ENCODE data around the gene ERN2. TPM values are rescaled to one million over a fixed set of nuclear protein-coding genes. Genes with fewer than 3 reads are reported as not detected.

Gene ERN2
- total RNA-seq, 1 donor from 2014 or later = not detected

DNA sequence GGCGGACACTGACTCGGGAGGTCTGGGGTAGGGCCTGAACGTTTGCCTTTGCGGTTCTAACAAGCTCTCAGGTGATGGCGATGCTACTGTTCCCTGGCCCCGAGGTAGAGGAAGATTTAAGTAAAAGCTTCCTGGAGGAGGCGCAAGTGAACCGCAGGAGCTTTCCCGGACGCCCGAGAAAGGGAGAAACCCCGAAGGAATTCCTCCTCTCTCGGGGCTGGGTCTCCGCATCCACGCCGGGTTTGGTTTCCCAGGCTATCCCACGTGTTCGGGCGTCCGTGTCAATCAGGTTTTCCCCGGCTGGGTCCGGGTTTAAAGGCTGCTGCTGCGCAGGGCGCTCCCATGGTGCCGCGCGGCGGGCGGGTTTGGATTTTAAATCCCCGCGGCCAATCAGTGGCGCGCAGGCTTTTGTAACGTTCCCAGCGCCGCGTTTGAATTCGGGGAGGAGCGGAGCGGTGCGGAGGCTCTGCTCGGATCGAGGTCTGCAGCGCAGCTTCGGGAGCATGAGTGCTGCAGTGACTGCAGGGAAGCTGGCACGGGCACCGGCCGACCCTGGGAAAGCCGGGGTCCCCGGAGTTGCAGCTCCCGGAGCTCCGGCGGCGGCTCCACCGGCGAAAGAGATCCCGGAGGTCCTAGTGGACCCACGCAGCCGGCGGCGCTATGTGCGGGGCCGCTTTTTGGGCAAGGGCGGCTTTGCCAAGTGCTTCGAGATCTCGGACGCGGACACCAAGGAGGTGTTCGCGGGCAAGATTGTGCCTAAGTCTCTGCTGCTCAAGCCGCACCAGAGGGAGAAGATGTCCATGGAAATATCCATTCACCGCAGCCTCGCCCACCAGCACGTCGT, 34.4 kb downstream of the ERN2 start, which contains the start of gene PLK1:
Gene PLK1, plus strand, starts transcription at position 460 of the 844 bp plus-strand sequence. Its CDS starts 44 bp downstream, at position 504.
- H3K36me3 ChIP-seq (ENCODE audit: insufficient read depth, low read length) = peaks cover 14% of the 10 kb centered on the region
- H3K27ac Mint-ChIP-seq (ENCODE audit: unreplicated experiment) = peak within 1 kb of the TSS; percentile 53
- H3K27me3 ChIP-seq (ENCODE audit: insufficient read depth, low read length) = no peaks in the 10 kb centered on the region
- no peaks in the 10 kb centered on the region for H3K27me3 Mint-ChIP-seq (ENCODE audit: low read depth, unreplicated experiment)
- FAIRE-seq = no peak
- peak within 1 kb of the TSS; percentile 86 for H3K4me3 Mint-ChIP-seq (ENCODE audit: unreplicated experiment)
- no peaks in the 10 kb centered on the region for H3K9me3 ChIP-seq (ENCODE audit: insufficient read depth, low read depth, low read length)
- peak within 1 kb of the TSS; percentile 67 for H2AFZ ChIP-seq (ENCODE audit: low read depth, low read length)
- H4K20me1 ChIP-seq (ENCODE audit: insufficient read depth, low read length) = peaks cover 52% of the 10 kb centered on the region
- H3K4me3 ChIP-seq (ENCODE audit: insufficient read depth, low read depth, low read length) = peak within 1 kb of the TSS; percentile 90
- peaks cover 47% of the 10 kb centered on the region for H3K79me2 ChIP-seq (ENCODE audit: insufficient read depth, low read length)
- H3K4me2 ChIP-seq (ENCODE audit: low read length) = peak within 1 kb of the TSS; percentile 97
- peak; percentile 63 for DNase-seq (ENCODE audit: low read depth)
- H3K36me3 Mint-ChIP-seq (ENCODE audit: low read depth, unreplicated experiment) = peaks cover 5% of the 10 kb centered on the region
- H3K9me3 Mint-ChIP-seq (ENCODE audit: unreplicated experiment) = no peaks in the 10 kb centered on the region
- peak within 1 kb of the TSS; percentile 87 for H3K9ac ChIP-seq (ENCODE audit: low read length)
- peak within 1 kb of the TSS; percentile 61 for H3K27ac ChIP-seq (ENCODE audit: low read depth, low read length)
- no peak for TF ChIP-seq EZH2 (IDR thresholded peaks at IDR 0.05; ENCODE audit: insufficient read depth, low read length)
- TF ChIP-seq, protein P1, sequence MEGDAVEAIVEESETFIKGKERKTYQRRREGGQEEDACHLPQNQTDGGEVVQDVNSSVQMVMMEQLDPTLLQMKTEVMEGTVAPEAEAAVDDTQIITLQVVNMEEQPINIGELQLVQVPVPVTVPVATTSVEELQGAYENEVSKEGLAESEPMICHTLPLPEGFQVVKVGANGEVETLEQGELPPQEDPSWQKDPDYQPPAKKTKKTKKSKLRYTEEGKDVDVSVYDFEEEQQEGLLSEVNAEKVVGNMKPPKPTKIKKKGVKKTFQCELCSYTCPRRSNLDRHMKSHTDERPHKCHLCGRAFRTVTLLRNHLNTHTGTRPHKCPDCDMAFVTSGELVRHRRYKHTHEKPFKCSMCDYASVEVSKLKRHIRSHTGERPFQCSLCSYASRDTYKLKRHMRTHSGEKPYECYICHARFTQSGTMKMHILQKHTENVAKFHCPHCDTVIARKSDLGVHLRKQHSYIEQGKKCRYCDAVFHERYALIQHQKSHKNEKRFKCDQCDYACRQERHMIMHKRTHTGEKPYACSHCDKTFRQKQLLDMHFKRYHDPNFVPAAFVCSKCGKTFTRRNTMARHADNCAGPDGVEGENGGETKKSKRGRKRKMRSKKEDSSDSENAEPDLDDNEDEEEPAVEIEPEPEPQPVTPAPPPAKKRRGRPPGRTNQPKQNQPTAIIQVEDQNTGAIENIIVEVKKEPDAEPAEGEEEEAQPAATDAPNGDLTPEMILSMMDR (IDR thresholded peaks at IDR 0.05; ENCODE audit: insufficient read depth, low read depth, low read length) = no peak
- peaks cover 9% of the 10 kb centered on the region for H3K4me1 Mint-ChIP-seq (ENCODE audit: low read depth, unreplicated experiment)
- H3K4me1 ChIP-seq (ENCODE audit: insufficient read depth, low read length) = peaks cover 23% of the 10 kb centered on the region

DNA sequence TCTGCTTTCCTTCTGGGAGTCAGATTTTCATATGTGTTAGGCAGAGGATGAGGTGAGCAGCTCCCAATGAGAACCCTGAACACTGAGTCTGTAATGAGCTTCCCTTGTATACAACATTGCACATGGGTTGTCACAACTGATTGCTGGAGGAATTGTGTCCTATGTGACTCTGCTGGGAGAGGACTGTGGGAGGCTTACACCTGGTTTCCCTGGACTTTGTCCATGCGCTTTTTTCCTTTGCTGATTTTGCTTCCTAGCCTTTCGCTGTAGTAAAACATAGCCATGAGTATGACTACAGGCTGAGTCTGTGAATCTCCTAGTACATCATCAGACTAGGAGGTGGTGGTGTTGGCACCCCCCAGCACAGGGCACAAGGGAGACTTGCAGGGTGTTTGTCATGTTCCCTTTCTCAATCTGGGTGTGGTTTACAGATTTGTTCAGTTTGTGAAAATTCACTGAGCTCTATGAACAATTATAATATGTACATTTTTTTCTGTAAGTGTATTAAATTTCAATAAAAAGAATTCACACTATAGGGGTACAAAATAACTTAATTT, 36.0 kb downstream of the ERN2 start:
- H2AFZ ChIP-seq (ENCODE audit: low read depth, low read length) = no peak overlapping the region
- H3K36me3 ChIP-seq (ENCODE audit: insufficient read depth, low read length) = peaks cover 19% of the 10 kb centered on the region
- no peaks in the 10 kb centered on the region for H3K27me3 ChIP-seq (ENCODE audit: insufficient read depth, low read length)
- H3K4me3 ChIP-seq (ENCODE audit: insufficient read depth, low read depth, low read length) = no peak overlapping the region
- H3K9me3 ChIP-seq (ENCODE audit: insufficient read depth, low read depth, low read length) = no peaks in the 10 kb centered on the region
- FAIRE-seq (no peak), DNase-seq (ENCODE audit: low read depth) (no peak)
- H3K4me1 Mint-ChIP-seq (ENCODE audit: low read depth, unreplicated experiment) = peaks cover 9% of the 10 kb centered on the region
- no peak overlapping the region for H3K4me3 Mint-ChIP-seq (ENCODE audit: unreplicated experiment)
- TF ChIP-seq, protein P1 (IDR thresholded peaks at IDR 0.05; ENCODE audit: insufficient read depth, low read depth, low read length) = no peak
- no peak for TF ChIP-seq EZH2 (IDR thresholded peaks at IDR 0.05; ENCODE audit: insufficient read depth, low read length)
- H3K9ac ChIP-seq (ENCODE audit: low read length) = no peak overlapping the region
- no peaks in the 10 kb centered on the region for H3K27me3 Mint-ChIP-seq (ENCODE audit: low read depth, unreplicated experiment)
- H3K4me1 ChIP-seq (ENCODE audit: insufficient read depth, low read length) = peaks cover 23% of the 10 kb centered on the region
- H4K20me1 ChIP-seq (ENCODE audit: insufficient read depth, low read length) = peaks cover 47% of the 10 kb centered on the region
- peaks cover 37% of the 10 kb centered on the region for H3K79me2 ChIP-seq (ENCODE audit: insufficient read depth, low read length)
- no peak overlapping the region for H3K4me2 ChIP-seq (ENCODE audit: low read length)
- peaks cover 5% of the 10 kb centered on the region for H3K36me3 Mint-ChIP-seq (ENCODE audit: low read depth, unreplicated experiment)
- H3K27ac Mint-ChIP-seq (ENCODE audit: unreplicated experiment) = no peak overlapping the region
- H3K27ac ChIP-seq (ENCODE audit: low read depth, low read length) = no peak overlapping the region
- no peaks in the 10 kb centered on the region for H3K9me3 Mint-ChIP-seq (ENCODE audit: unreplicated experiment)
